Activated naive CD8-positive, alpha-beta T cell treated with anti-CD3 and anti-CD28 coated beads, Interleukin-2, amount 50 U/mL, for 24 hours (primary cell): Measurements from ENCODE around the gene RPL38.

ENCODE experiments used
- ATAC-seq: fragments of 150-1000 bp; cut with Tn5 transposase; one replicate; pipeline ENCODE4 v1.10.0; 2021
- DNase-seq: peaks from one replicate; pipeline ENCODE4 v3.0.0; 2021
- H3K27ac Mint-ChIP-seq: one replicate; pipeline ENCODE4 v1.8.0; 2021; ENCODE audit warnings: mild to moderate bottlenecking, mixed read lengths
- H3K27me3 Mint-ChIP-seq: one replicate; pipeline ENCODE4 v1.8.0; 2021; ENCODE audit warnings: mixed read lengths
- H3K36me3 Mint-ChIP-seq: one replicate; pipeline ENCODE4 v1.8.0; 2021; ENCODE audit warnings: low read depth, mixed read lengths
- H3K4me1 Mint-ChIP-seq: one replicate; pipeline ENCODE4 v1.8.0; 2021; ENCODE audit warnings: mixed read lengths
- H3K4me3 Mint-ChIP-seq: one replicate; pipeline ENCODE4 v1.8.0; 2021; ENCODE audit warnings: mild to moderate bottlenecking, moderate library complexity, mixed read lengths
- H3K9me3 Mint-ChIP-seq: one replicate; pipeline ENCODE4 v1.8.0; 2021; ENCODE audit warnings: mixed read lengths

The RPL38 gene

GRCh38 chr17:74257311-74257710 lies 53.8 kb downstream of the RPL38 start:
- Mint-ChIP-seq H3K27ac (no peak overlapping the region), H3K27me3 (no peaks in the 10 kb centered on the region), H3K4me1 (no peaks in the 10 kb centered on the region), H3K36me3 (no peaks in the 10 kb centered on the region), H3K4me3 (no peak overlapping the region), H3K9me3 (no peaks in the 10 kb centered on the region)
- no peak for ATAC-seq
- no peak for DNase-seq

DNA sequence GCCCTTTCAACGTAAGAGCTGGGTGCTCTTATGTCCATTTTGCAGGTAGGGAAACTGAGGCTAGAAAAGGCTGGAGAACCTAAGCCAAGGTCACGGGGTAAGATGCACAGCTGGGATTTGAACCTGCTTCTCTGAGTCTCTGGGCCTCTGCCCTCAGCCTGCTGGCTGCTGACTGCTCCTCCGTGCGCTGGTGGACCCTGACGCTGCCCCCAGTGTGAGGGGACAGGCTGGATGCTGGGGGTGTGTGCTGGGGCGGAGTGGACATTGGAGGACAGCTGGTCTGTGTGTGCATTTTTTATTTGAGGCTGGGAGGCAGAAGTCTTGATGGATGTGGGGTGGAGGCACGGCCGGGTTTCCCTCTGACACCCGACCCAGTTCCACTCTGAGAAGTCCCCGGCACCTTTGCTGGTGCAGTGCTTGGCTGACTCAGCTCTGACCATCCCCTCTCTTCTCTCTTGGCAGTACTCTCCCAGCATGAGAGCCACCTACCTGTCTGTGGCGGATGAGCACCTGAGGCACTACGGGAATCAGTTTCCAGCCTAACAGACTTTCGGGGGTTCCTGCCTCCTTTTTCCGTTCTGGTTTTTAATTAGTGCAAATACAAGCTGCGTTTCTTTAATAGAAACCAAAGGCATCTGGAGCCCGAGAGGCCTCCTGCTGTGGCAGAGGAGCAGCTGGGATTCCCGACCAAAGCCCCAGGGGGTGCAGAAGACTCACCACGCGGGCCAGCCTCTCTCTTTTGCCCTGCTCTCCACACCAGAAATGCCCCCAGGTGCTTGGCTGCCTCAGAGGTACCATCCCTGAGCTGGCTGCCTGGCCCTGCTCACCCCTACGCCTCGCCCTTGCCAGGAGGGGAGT lies 56.4 kb downstream of the RPL38 start:
- no peak overlapping the region for H3K27ac Mint-ChIP-seq
- no peak for DNase-seq
- peaks cover 3% of the 10 kb centered on the region for H3K4me1 Mint-ChIP-seq
- H3K36me3 Mint-ChIP-seq: no peaks in the 10 kb centered on the region
- H3K27me3 Mint-ChIP-seq: no peaks in the 10 kb centered on the region
- H3K4me3 Mint-ChIP-seq: no peak overlapping the region
- no peaks in the 10 kb centered on the region for H3K9me3 Mint-ChIP-seq
- no peak for ATAC-seq
